GM12891 (cell line): ENCODE data around the gene TENM4.

Experiments used
- DNase-seq: peaks from one replicate; pipeline ENCODE4 v3.0.0; 2011; ENCODE audit warnings: low spot score; ENCODE audit not compliant: insufficient read length
- FAIRE-seq: peaks from 2 replicates; lab custom pipeline; 2011; peaks lifted over from hg19 to GRCh38; lab: Jason Lieb, UNC
- PAX5 ChIP-seq: IDR thresholded peaks from 2 replicates; pipeline ENCODE4 v1.6.1; 2011; ENCODE audit warnings: low read length, moderate library complexity, mild to moderate bottlenecking; ENCODE audit not compliant: insufficient read depth, severe bottlenecking
- POLR2A ChIP-seq: IDR thresholded peaks from 2 replicates; pipeline ENCODE4 v1.6.1; 2011; ENCODE audit warnings: low read depth, low read length, control low read depth
- POLR2AphosphoS5 ChIP-seq: IDR thresholded peaks from 2 replicates; pipeline ENCODE4 v1.6.1; 2011; ENCODE audit warnings: low read depth, low read length, control low read depth
- POU2F2 ChIP-seq: IDR thresholded peaks from 2 replicates; pipeline ENCODE4 v1.6.1; 2011; ENCODE audit warnings: low read depth, mild to moderate bottlenecking, control low read depth, low read length, moderate library complexity
- SPI1 ChIP-seq: IDR thresholded peaks from 2 replicates; pipeline ENCODE4 v1.6.1; 2011; ENCODE audit warnings: low read depth, low read length, control low read depth
- TAF1 ChIP-seq: IDR thresholded peaks from 2 replicates; pipeline ENCODE4 v1.6.1; 2011; ENCODE audit warnings: low read depth, low read length, control low read depth

The TENM4 gene

DNA sequence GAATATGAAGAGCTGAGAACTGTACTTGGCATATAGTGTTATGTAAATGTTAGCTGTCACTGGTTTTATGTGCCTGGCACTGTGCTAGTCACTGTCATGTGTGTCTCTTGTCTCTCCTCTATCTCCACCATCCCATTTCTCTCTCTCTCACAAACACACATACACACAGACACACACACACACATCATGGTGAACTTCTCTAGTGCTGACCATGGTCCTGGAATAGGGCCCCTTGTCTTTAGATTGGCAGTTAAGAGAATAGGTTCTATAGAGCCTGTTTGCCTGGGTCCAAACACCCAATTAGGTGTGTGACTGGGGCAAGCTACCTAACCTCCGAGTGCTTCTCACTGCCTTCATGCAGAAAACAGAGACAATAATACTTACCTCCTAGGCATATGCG is 756.5 kb downstream of the TENM4 start:
- FAIRE-seq (no peak), DNase-seq (no peak)
- no peak for TF ChIP-seq SPI1
- TF ChIP-seq POLR2AphosphoS5: no peak
- no peak for TF ChIP-seq POU2F2
- no peak for TF ChIP-seq PAX5
- TF ChIP-seq TAF1: no peak
- TF ChIP-seq POLR2A: no peak

DNA sequence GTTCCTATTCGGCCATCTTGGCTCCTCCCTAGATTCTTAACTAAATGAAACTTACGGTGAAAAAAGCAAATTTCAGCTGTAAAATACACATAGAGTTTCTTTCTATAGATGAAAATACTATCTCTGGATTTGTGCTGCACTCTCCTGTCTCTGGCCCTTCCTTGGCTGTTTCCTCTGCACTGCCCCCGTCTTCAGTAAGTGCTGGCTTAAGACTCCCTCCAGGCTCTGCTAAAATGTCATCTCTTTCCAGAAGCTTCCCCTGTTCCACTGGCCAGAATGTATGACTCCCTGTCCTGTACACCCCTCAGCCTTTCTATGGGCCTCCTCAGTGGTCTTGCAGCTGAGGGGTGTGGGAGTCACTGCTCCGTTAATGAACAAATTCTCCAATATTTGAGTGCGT is 757.1 kb downstream of the TENM4 start:
- DNase-seq (no peak), FAIRE-seq (no peak)
- no peak for TF ChIP-seq TAF1
- TF ChIP-seq POLR2A: no peak
- no peak for TF ChIP-seq POLR2AphosphoS5
- TF ChIP-seq POU2F2: no peak
- TF ChIP-seq PAX5: no peak
- TF ChIP-seq SPI1: no peak

DNA sequence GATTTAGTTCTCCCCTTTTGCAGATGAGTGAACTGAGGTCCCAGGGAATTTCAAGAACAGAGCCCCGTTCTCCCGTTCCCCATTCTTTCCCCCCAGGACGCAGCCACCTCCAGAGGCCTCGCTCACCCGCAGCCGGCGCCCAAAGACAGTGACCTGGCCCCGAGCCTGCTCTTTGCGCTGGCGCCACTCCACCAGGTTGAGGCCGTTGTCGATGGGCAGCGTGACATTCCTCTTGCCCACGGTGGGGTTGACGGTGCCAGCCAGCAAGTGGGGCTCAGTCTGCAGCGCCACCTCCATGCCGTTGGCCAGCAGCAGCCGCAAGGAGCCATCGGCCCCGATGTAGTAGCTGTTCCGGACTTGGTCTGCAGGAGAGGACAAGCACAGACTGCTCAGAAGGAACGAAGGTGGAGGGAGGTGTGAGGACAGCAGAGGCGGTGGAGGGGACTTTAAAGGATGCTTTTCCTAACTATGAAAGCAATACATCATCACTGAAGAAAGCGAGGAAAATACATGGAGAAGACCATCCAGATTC is 764.7 kb downstream of the TENM4 start:
- FAIRE-seq (no peak), DNase-seq (no peak)
- no peak for TF ChIP-seq SPI1
- no peak for TF ChIP-seq POLR2A
- no peak for TF ChIP-seq PAX5
- no peak for TF ChIP-seq POU2F2
- no peak for TF ChIP-seq POLR2AphosphoS5
- TF ChIP-seq TAF1: no peak

DNA sequence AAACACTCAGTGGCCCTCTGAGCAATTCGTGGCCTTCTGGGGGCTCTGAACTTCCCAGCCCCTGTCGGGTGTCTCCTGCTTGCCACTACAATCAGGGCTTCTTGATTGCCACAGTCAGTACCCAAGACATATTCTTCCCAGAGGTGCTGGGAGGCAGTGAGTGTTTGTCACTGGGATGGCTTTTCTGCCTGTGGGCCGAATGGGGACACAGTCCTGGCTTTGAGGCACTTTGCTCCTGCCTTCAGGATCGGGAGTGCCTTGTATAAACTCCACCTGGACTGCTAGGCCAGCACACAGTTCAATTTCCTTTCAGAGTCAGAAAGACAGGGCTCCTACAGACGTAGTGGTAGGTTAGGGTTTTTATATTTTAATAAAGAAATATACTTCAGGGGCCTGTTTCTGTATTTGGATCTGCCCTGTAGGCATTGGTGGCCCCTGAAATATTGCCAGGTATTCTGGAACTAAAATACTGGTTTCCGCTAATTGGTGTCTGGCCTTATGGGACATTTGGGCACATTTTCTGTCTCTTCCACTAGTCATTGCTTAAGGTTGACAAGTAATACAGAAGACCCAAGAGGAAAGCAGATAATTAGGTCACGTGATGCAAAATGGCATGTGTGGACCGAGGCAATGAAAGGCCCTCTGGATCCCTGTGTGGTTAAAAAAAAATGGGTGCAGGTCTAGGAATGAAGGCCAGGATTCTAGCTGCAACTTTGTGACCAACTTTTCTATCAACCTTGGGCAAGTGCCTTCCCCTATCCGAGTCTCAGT is 767.8 kb downstream of the TENM4 start:
- DNase-seq (no peak), FAIRE-seq (no peak)
- TF ChIP-seq PAX5 (no peak), POLR2AphosphoS5 (no peak), POLR2A (no peak), SPI1 (no peak), TAF1 (no peak), POU2F2 (no peak)

DNA sequence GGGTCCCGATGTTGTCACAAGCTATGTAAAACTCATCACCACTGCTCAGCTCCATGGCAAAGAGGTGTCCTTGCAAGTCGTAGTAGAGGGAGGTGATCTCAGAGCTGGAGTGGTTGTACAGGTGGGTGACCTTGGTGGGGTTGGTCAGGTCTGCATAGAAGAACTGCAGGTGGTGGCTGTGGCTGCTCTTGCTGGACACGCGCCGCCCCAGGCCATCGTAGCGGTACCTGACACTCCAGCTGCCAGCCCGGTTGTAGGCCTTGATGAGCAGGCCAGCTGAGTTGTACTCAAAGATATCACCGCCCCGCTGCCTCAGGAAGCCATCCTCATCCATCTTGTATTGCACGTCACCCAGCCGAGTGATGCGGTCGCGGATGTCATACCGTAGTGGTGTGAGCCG is 771.6 kb downstream of the TENM4 start:
- FAIRE-seq (no peak), DNase-seq (no peak)
- TF ChIP-seq POLR2A (no peak), POU2F2 (no peak), PAX5 (no peak), TAF1 (no peak), POLR2AphosphoS5 (no peak), SPI1 (no peak)

DNA sequence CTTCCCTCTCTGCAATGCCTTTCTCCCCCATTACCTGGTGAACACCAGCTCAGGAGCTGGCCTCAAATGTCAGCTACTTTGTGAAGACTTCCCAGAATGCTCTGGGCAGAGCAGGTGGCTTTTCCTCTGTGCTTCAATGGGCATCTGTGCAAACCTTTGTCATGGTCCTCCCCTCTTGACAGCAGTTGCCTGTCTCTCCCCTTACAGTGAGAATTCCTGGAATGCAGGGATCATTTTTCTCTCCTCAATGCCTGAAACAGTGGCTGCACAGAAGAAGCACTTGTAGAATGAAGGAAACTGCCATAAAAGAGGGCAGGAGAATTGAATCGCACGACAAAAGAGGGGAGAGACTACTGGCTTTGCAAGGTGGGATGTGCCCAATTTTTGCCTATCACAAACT is 773.4 kb downstream of the TENM4 start:
- DNase-seq: no peak
- FAIRE-seq: no peak

DNA sequence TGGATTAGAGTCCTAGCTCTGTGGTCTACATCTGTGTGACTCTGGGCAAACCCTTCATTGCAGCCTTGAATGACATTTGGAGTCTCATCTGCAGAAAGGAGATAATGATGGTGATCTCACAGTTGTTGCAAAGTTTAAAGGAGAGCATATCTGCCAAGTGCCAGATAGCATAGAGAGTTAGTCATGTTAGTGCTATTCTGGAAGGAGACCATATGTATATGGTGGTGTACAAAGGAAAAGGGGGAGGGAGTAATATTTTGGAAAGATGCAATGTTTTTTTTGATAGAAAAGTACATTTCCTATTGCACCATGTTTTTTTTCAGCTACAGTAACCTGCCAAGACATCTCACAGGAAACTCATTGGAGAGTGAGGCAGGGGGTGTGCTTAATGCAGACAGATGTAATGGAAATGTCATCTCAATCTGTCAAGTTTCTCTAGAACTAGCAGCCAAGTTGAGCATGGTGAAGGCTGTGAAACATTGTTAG is 774.1 kb downstream of the TENM4 start:
- TF ChIP-seq POU2F2 (no peak), POLR2A (no peak), PAX5 (no peak), POLR2AphosphoS5 (no peak), SPI1 (no peak), TAF1 (no peak)
- FAIRE-seq (no peak), DNase-seq (no peak)

More for the DNA sequence above, 773.4 kb downstream of the TENM4 start:
- no peak for TF ChIP-seq PAX5
- no peak for TF ChIP-seq POU2F2
- TF ChIP-seq SPI1: no peak
- TF ChIP-seq POLR2A: no peak
- TF ChIP-seq POLR2AphosphoS5: no peak
- no peak for TF ChIP-seq TAF1

DNA sequence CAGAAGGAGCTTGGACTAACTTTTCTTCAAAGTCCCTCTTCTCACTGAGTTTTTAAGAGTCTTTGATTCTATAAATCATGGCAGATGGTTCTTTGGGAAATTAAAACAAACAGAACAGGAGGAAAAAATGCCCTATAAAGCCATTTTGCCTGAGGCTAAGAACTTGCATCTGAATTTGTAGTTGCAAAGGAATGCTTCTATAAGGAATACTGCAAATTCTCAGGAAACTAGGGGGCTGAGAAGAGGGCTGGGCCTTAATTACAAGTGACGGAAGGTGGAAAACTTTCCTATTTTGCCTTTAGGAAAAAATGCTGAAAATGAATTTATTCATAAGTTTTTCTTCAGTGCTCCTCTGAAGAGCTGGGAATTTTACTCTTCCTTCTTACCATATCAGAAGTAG is 776.2 kb downstream of the TENM4 start:
- TF ChIP-seq TAF1 (no peak), SPI1 (no peak), POLR2A (no peak), POU2F2 (no peak), POLR2AphosphoS5 (no peak), PAX5 (no peak)
- FAIRE-seq (no peak), DNase-seq (no peak)

DNA sequence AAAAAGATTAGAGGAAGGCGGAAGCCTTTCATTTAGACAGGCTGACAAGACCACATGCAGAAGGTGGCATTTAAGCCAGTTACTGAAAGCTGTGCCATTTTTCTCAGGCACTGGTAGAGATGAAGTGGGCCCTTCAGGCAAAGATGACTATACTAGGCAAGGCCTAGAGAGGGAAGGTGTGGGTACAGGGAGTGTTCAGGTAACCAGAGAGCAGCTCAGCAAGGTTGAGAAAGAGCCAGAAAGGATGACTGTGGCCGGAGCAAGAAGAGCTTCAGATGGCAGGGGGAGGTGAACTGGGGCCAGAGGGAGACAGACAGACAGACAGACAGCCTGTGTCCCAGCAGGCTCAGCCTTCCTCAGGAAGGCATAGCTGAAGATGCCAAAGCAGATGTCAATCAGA is 778.0 kb downstream of the TENM4 start:
- no peak for TF ChIP-seq POU2F2
- no peak for TF ChIP-seq TAF1
- no peak for TF ChIP-seq POLR2A
- no peak for TF ChIP-seq PAX5
- TF ChIP-seq SPI1: no peak
- TF ChIP-seq POLR2AphosphoS5: no peak
- FAIRE-seq (no peak), DNase-seq (no peak)
